Large intestine (tissue), 3 donors: ENCODE measurements around the gene PPP2R3C. TPM values are rescaled to one million over a fixed set of nuclear protein-coding genes. Genes with fewer than 3 reads are reported as not detected.

ENCODE experiments used
- DNase-seq, 2 donors: peaks; one replicate each; pipeline versions ENCODE4 v3.0.0 to v3.0.0-alpha.2; 2013
- H3K27ac ChIP-seq: one replicate; pipeline ENCODE4 v1.5.1; 2013; ENCODE audit warnings: low read length
- H3K27me3 ChIP-seq: 2 replicates; pipeline ENCODE4 v1.6.1; 2013; ENCODE audit warnings: low read length; ENCODE audit not compliant: control insufficient read depth, insufficient read depth
- H3K36me3 ChIP-seq: 2 replicates; pipeline ENCODE4 v1.6.1; 2013; ENCODE audit warnings: low read length; ENCODE audit not compliant: control insufficient read depth, insufficient read depth
- H3K4me1 ChIP-seq: one replicate; pipeline ENCODE4 v1.6.1; 2013; ENCODE audit warnings: low read length; ENCODE audit not compliant: control insufficient read depth, insufficient read depth
- H3K4me3 ChIP-seq: one replicate; pipeline ENCODE4 v1.5.1; 2013; ENCODE audit warnings: low read length
- H3K9me3 ChIP-seq: one replicate; pipeline ENCODE4 v1.6.1; 2013; ENCODE audit warnings: mild to moderate bottlenecking, low read depth, low read length, moderate library complexity; ENCODE audit not compliant: control insufficient read depth
- WGBS: methylation state at CpG from one replicate; pipeline ENCODE4 v1.1.5; 2013; ENCODE audit warnings: low lambda C conversion rate; ENCODE audit not compliant: insufficient coverage; 5-methylcytosine and 5-hydroxymethylcytosine counted together
- polyA plus RNA-seq: library from polyadenylated mRNA; unstranded; fragments of 120-200 nt; gene quantifications from one replicate; pipeline ENCODE4 v1.2.1, GENCODE V29; 2013

PPP2R3C gene
- polyA plus RNA-seq, 1 donor, result 51.7 TPM

DNA sequence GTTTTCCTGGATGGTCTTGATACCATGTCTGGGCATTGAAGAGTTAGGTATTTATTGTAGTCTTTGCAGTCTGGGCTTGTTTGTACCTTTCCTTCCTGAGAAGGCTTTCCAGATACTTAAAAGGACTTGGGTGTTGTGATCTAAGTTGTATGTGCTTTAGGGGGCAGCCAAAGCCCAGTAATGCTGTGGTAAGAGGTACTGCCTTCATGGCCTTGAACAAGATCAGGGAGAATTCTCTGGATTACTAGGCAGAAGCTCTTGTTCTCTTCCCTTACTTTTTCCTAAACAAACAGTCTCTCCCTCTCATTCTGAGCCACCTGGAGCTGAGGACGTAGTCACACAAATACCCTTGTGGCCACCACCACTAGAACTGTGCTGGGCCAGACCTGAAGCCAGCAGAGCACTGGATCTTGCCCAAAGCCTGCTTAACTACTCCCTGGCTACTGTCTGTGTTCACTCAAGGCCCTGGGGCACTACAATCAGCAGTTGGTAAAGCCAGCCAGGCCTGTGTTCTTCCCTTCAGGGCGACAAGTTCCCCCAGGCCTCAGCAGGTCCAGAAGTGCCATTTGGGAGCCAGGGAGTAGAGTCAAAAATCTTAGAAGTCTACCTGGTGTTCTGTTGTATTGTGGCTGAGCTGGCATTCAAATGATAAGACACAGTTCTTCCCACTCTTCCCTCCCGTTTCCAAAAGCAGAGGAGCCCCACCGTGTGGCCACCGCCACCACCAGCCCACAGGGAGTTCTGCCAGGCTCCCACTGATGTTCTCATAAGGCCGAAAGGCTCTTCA is 11.9 kb upstream of the PPP2R3C start:
- DNase-seq, result no peak
- peaks cover 11% of the 10 kb centered on the region for H3K9me3 ChIP-seq
- no peak overlapping the region for H3K4me3 ChIP-seq
- no CpG with 5 or more reads among the region's 6 CpGs for WGBS
- no peaks in the 10 kb centered on the region for H3K27me3 ChIP-seq
- H3K27ac ChIP-seq, result no peak overlapping the region
- peaks cover 31% of the 10 kb centered on the region for H3K36me3 ChIP-seq
- H3K4me1 ChIP-seq, result no peaks in the 10 kb centered on the region

DNA sequence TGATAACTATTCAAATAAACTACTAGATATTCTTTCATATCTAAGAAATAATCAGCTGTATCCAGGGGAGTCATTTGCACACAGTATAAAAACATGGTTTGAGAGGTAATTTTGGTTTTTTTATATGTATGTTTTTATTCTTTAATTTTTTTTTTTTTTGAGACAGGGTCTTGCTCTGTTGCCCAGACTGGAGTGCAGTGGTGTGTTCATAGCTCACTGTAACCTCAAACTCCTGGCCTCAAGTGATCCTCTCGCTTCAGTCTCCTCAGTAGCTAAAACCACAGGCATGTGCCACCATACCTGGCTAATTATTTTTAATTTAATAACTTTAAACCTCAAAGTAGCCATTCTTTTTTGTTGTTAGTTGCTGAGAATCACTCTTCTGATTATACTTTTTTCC is 2.3 kb upstream of the PPP2R3C start:
- Histone ChIP-seq H3K36me3 (peaks cover 7% of the 10 kb centered on the region), H3K4me3 (no peak overlapping the region), H3K27me3 (no peaks in the 10 kb centered on the region), H3K4me1 (peaks cover 15% of the 10 kb centered on the region), H3K9me3 (no peaks in the 10 kb centered on the region), H3K27ac (no peak overlapping the region)
- WGBS, result no CpG with 5 or more reads among the region's 1 CpG
- DNase-seq, result no peak

DNA sequence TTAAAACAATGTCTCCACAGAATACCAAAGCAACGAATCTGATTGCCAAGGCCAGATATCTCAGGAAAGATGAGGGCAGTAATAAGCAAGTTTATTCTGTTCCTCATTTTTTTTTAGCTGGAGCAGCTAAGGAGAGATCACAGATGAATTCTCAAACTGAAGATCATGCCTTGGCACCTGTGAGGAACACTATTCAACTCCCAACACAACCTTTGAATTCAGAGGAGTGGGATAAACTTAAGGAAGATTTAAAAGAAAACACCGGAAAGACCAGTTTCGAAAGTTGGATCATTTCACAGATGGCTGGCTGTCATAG is 1.6 kb upstream of the PPP2R3C start:
- Histone ChIP-seq H3K36me3 (peaks cover 7% of the 10 kb centered on the region), H3K4me1 (peaks cover 15% of the 10 kb centered on the region), H3K9me3 (no peaks in the 10 kb centered on the region), H3K27me3 (no peaks in the 10 kb centered on the region), H3K27ac (peak overlapping the region; percentile 90), H3K4me3 (peak overlapping the region; percentile 67)
- 0% methylated on average over 1 of the region's 3 CpGs for WGBS
- peak in 1 of 2 donors; percentile 43 for DNase-seq

DNA sequence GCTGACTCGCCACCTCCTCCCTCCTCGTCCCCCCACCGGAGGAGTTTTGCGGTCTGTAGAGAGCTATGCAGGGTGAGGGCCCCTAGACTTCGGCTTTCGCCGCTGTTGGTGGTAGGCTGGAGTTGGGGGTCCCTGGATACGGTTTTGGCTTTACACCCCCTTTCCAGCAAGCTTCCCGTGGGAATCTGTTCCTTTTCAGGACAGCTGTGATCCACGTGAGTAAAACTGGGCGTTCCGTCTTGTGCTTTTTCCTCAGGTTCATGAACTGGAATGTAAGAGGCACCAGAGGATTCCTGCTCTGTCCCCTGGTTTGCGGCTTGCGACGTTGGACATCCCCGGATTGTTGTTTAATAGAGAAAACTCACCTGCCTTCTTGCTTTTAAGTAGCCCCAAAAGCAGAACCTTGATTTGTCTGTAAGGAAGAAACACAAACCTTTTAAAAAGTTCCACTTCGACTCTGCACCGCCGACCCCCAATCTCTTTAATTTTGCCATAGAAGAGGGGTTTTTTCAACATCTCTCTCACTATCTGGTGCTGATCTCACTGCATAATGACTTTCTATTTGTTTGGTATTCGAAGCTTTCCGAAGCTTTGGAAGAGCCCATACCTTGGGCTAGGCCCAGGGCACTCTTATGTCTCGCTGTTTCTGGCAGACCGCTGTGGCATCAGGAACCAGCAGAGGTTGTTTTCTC is 1.1 kb upstream of the PPP2R3C start:
- no peaks in the 10 kb centered on the region for H3K9me3 ChIP-seq
- peak in 1 of 2 donors; percentile 46 for DNase-seq
- H3K27me3 ChIP-seq, result no peaks in the 10 kb centered on the region
- peaks cover 15% of the 10 kb centered on the region for H3K4me1 ChIP-seq
- WGBS, result 40% methylated on average over 1 of the region's 23 CpGs
- peak overlapping the region; percentile 67 for H3K4me3 ChIP-seq
- peaks cover 7% of the 10 kb centered on the region for H3K36me3 ChIP-seq
- H3K27ac ChIP-seq, result peak overlapping the region; percentile 90

- H3K27ac ChIP-seq, result peak overlapping the region; percentile 90
- DNase-seq, result peak in 1 of 2 donors; percentile 8
- H3K9me3 ChIP-seq, result no peaks in the 10 kb centered on the region
- H3K4me1 ChIP-seq, result peaks cover 15% of the 10 kb centered on the region
- H3K27me3 ChIP-seq, result no peaks in the 10 kb centered on the region
- WGBS, result 11% methylated on average over 5 of the region's 34 CpGs
- H3K36me3 ChIP-seq, result peaks cover 9% of the 10 kb centered on the region
- peak overlapping the region; percentile 67 for H3K4me3 ChIP-seq
Measured at GRCh38 chr14:35121026-35121886, 534 bp downstream of the PPP2R3C start.

- Histone ChIP-seq H3K27me3 (no peaks in the 10 kb centered on the region), H3K4me1 (peaks cover 5% of the 10 kb centered on the region), H3K27ac (no peak overlapping the region), H3K9me3 (no peaks in the 10 kb centered on the region), H3K36me3 (peaks cover 29% of the 10 kb centered on the region), H3K4me3 (no peak overlapping the region)
- DNase-seq, result no peak
- WGBS, result no CpG with 5 or more reads among the region's 2 CpGs
Measured at GRCh38 chr14:35117112-35117511, 4.7 kb downstream of the PPP2R3C start.

DNA sequence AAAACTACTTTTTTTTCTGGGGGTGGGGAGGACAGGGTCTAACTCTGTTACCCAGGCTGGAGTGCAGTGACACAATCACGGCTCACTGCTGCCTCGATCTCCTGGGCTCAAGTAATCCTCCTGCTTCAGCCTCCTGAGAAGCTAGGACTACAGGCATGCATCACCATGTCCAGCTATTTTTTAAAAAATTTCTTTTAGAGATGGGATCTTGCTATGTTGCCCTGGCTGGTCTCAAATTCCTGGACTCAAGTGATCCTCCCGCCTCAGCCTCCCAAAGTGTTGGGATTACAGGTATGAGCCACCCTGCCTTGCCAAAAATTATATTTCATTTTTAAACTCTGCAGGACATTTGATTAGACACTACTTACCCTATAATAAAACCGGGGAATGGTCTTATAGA is 5.5 kb downstream of the PPP2R3C start:
- no peak for DNase-seq
- H3K36me3 ChIP-seq, result peaks cover 38% of the 10 kb centered on the region
- 80% methylated on average over 1 of the region's 4 CpGs for WGBS
- no peak overlapping the region for H3K4me3 ChIP-seq
- no peak overlapping the region for H3K27ac ChIP-seq
- peaks cover 5% of the 10 kb centered on the region for H3K4me1 ChIP-seq
- no peaks in the 10 kb centered on the region for H3K27me3 ChIP-seq
- H3K9me3 ChIP-seq, result no peaks in the 10 kb centered on the region

- H3K27ac ChIP-seq, result no peak overlapping the region
- H3K9me3 ChIP-seq, result no peaks in the 10 kb centered on the region
- WGBS, result 100% methylated on average over 1 of the region's 2 CpGs
- H3K4me1 ChIP-seq, result no peaks in the 10 kb centered on the region
- no peak for DNase-seq
- no peaks in the 10 kb centered on the region for H3K27me3 ChIP-seq
- H3K36me3 ChIP-seq, result peaks cover 46% of the 10 kb centered on the region
- no peak overlapping the region for H3K4me3 ChIP-seq
Measured at GRCh38 chr14:35114036-35114435, 7.8 kb downstream of the PPP2R3C start.

DNA sequence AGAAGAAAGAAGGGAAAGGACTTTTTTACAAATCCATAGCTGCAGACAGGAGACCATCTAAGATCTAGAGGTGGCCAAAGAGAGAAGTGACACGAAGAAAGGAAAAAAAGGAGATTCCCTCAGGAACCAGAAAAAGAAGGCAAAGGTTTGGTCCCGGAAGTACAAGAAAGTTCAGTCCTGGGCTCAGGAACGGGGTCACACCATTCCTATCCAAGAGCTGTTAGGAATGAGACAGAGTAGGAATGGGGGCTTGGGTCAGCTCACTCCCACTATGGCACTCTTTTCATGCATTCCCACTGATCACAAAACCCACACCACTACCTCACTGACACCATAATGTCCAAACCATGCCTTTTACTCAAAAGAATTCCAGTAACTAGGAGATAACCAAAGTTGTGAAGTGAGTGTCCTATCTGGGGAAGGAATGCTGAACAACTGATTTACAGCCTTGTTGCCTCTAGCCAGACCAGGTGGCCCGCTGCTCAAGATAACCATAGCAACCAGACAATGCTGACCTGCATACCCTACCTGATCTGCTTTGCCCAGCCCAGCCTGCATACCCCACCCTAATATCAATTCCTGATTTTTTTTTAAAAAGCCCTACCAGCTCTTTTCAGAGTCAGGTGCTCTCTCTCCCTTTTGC is 8.4 kb downstream of the PPP2R3C start:
- Histone ChIP-seq H3K4me1 (no peaks in the 10 kb centered on the region), H3K27me3 (no peaks in the 10 kb centered on the region), H3K36me3 (peaks cover 50% of the 10 kb centered on the region), H3K27ac (no peak overlapping the region), H3K9me3 (no peaks in the 10 kb centered on the region), H3K4me3 (no peak overlapping the region)
- no CpG with 5 or more reads among the region's 4 CpGs for WGBS
- DNase-seq, result no peak

DNA sequence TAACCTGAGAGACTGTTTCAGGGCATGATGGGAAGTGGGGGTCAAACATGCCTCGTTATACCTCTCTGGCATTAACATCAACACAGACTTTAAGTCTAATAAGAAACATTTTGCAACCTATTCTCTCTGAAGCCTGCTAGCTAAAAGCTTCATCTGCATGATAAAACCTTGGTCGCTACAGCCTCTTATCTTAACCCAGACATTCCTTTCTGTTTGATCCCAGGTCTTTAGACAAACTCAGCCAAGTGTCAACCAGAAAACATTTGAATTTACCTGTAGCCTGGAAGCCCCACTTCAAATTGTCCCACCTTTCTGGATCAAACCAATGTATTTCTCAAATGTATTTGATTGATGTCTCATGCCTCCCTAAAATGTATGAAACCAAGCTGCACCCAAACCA is 9.1 kb downstream of the PPP2R3C start:
- no peak overlapping the region for H3K27ac ChIP-seq
- H3K4me3 ChIP-seq, result no peak overlapping the region
- peaks cover 50% of the 10 kb centered on the region for H3K36me3 ChIP-seq
- DNase-seq, result no peak
- H3K27me3 ChIP-seq, result no peaks in the 10 kb centered on the region
- no peaks in the 10 kb centered on the region for H3K4me1 ChIP-seq
- no peaks in the 10 kb centered on the region for H3K9me3 ChIP-seq
- 83% methylated on average over 1 of the region's 2 CpGs for WGBS
